ENCODE data around the gene GRAMD4. TPM values are rescaled to one million over a fixed set of nuclear protein-coding genes. Genes with fewer than 3 reads are reported as not detected.
A peak's percentile ranks its signal among the peaks of the same experiment; 100 is the strongest.
"Not testable (repeated sequence)": the region's sequence is repeated elsewhere in the genome, so short reads cannot be mapped to it uniquely, and the experiment has no call there.

The GRAMD4 gene
- polyA plus RNA-seq, 4 donors = 30.5 to 64.9 (median 40.9) TPM

GRCh38 chr22:46638601-46639431 lies 18.6 kb downstream of the GRAMD4 start:
- Histone ChIP-seq H3K27me3 (ENCODE audit: control insufficient read depth in 3 of 3, insufficient read depth in 3 of 3, low read length in 3 of 3) (no peaks in the 10 kb centered on the region), H3K36me3 (ENCODE audit: control insufficient read depth in 3 of 3, insufficient read depth in 2 of 3, low read depth in 1 of 3, low read length in 3 of 3) (peaks cover 0 to 61% (median 2%) of the 10 kb centered on the region in 3 donors), H3K4me1 (ENCODE audit: control insufficient read depth in 3 of 3, insufficient read depth in 2 of 3, low read depth in 1 of 3, low read length in 2 of 3) (peaks cover 7 to 40% (median 11%) of the 10 kb centered on the region in 3 donors), H3K4me3 (ENCODE audit: low read depth in 1 of 3, low read length in 3 of 3) (no peak overlapping the region), H3K27ac (ENCODE audit: low read depth in 1 of 3, low read length in 2 of 3) (peak overlapping the region in 2 of 3 donors; percentile 54 to 74), H3K9me3 (ENCODE audit: control insufficient read depth in 2 of 2, insufficient read depth in 1 of 2, low read depth in 1 of 2, low read length in 1 of 2) (no peaks in the 10 kb centered on the region)
- DNase-seq = peak; percentile 72 to 94
- no peak for FAIRE-seq
- WGBS, 3 donors = 68 to 71% (median 70%) methylated on average over 18 of the region's 18 CpGs

- no peak for FAIRE-seq
- Histone ChIP-seq H3K4me1 (ENCODE audit: control insufficient read depth in 3 of 3, insufficient read depth in 2 of 3, low read depth in 1 of 3, low read length in 2 of 3) (peaks cover 7 to 39% (median 11%) of the 10 kb centered on the region in 3 donors), H3K27me3 (ENCODE audit: control insufficient read depth in 3 of 3, insufficient read depth in 3 of 3, low read length in 3 of 3) (no peaks in the 10 kb centered on the region), H3K36me3 (ENCODE audit: control insufficient read depth in 3 of 3, insufficient read depth in 2 of 3, low read depth in 1 of 3, low read length in 3 of 3) (peaks cover 0 to 56% (median 2%) of the 10 kb centered on the region in 3 donors), H3K4me3 (ENCODE audit: low read depth in 1 of 3, low read length in 3 of 3) (no peak overlapping the region), H3K9me3 (ENCODE audit: control insufficient read depth in 2 of 2, insufficient read depth in 1 of 2, low read depth in 1 of 2, low read length in 1 of 2) (no peaks in the 10 kb centered on the region), H3K27ac (ENCODE audit: low read depth in 1 of 3, low read length in 2 of 3) (peak overlapping the region in 1 of 3 donors; percentile 50)
- DNase-seq = no peak
- 89 to 94% (median 92%) methylated on average over 11 of the region's 11 CpGs for WGBS, 3 donors
Measured at GRCh38 chr22:46639843-46640242, 19.7 kb downstream of the GRAMD4 start.

GRCh38 chr22:46640293-46641055 lies 20.3 kb downstream of the GRAMD4 start:
- peak overlapping the region in 1 of 3 donors; percentile 50 for H3K27ac ChIP-seq (ENCODE audit: low read depth in 1 of 3, low read length in 2 of 3)
- FAIRE-seq (no peak), DNase-seq (no peak)
- H3K4me3 ChIP-seq (ENCODE audit: low read depth in 1 of 3, low read length in 3 of 3) = no peak overlapping the region
- H3K4me1 ChIP-seq (ENCODE audit: control insufficient read depth in 3 of 3, insufficient read depth in 2 of 3, low read depth in 1 of 3, low read length in 2 of 3) = peaks cover 7 to 43% (median 17%) of the 10 kb centered on the region in 3 donors
- H3K27me3 ChIP-seq (ENCODE audit: control insufficient read depth in 3 of 3, insufficient read depth in 3 of 3, low read length in 3 of 3) = no peaks in the 10 kb centered on the region
- no peaks in the 10 kb centered on the region for H3K9me3 ChIP-seq (ENCODE audit: control insufficient read depth in 2 of 2, insufficient read depth in 1 of 2, low read depth in 1 of 2, low read length in 1 of 2)
- WGBS, 3 donors = 69 to 86% (median 85%) methylated on average over 24 of the region's 24 CpGs
- peaks cover 0 to 60% (median 2%) of the 10 kb centered on the region in 3 donors for H3K36me3 ChIP-seq (ENCODE audit: control insufficient read depth in 3 of 3, insufficient read depth in 2 of 3, low read depth in 1 of 3, low read length in 3 of 3)

- DNase-seq (no peak), FAIRE-seq (no peak)
- Histone ChIP-seq H3K9me3 (ENCODE audit: control insufficient read depth in 2 of 2, insufficient read depth in 1 of 2, low read depth in 1 of 2, low read length in 1 of 2) (peaks cover 0 to 1% of the 10 kb centered on the region in 2 donors), H3K27ac (ENCODE audit: low read depth in 1 of 3, low read length in 2 of 3) (peak overlapping the region in 1 of 3 donors; percentile 29), H3K4me1 (ENCODE audit: control insufficient read depth in 3 of 3, insufficient read depth in 2 of 3, low read depth in 1 of 3, low read length in 2 of 3) (peaks cover 13 to 52% (median 21%) of the 10 kb centered on the region in 3 donors), H3K36me3 (ENCODE audit: control insufficient read depth in 3 of 3, insufficient read depth in 2 of 3, low read depth in 1 of 3, low read length in 3 of 3) (peaks cover 0 to 58% (median 2%) of the 10 kb centered on the region in 3 donors), H3K27me3 (ENCODE audit: control insufficient read depth in 3 of 3, insufficient read depth in 3 of 3, low read length in 3 of 3) (no peaks in the 10 kb centered on the region), H3K4me3 (ENCODE audit: low read depth in 1 of 3, low read length in 3 of 3) (no peak overlapping the region)
- WGBS, 3 donors = 73 to 90% (median 85%) methylated on average over 7 of the region's 7 CpGs
Measured at GRCh38 chr22:46641811-46642266, 21.7 kb downstream of the GRAMD4 start.

GRCh38 chr22:46642840-46643480 lies 22.8 kb downstream of the GRAMD4 start:
- FAIRE-seq; DNase-seq; H3K27me3 ChIP-seq (ENCODE audit: control insufficient read depth in 3 of 3, insufficient read depth in 3 of 3, low read length in 3 of 3); H3K27ac ChIP-seq (ENCODE audit: low read depth in 1 of 3, low read length in 2 of 3); H3K4me3 ChIP-seq (ENCODE audit: low read depth in 1 of 3, low read length in 3 of 3): not testable (repeated sequence)
- H3K9me3 ChIP-seq (ENCODE audit: control insufficient read depth in 2 of 2, insufficient read depth in 1 of 2, low read depth in 1 of 2, low read length in 1 of 2) = peaks cover 0 to 13% of the 10 kb centered on the region in 2 donors
- WGBS, 3 donors = 90 to 95% (median 91%) methylated on average over 5 of the region's 5 CpGs
- peaks cover 9 to 57% (median 22%) of the 10 kb centered on the region in 3 donors for H3K4me1 ChIP-seq (ENCODE audit: control insufficient read depth in 3 of 3, insufficient read depth in 2 of 3, low read depth in 1 of 3, low read length in 2 of 3)
- H3K36me3 ChIP-seq (ENCODE audit: control insufficient read depth in 3 of 3, insufficient read depth in 2 of 3, low read depth in 1 of 3, low read length in 3 of 3) = peaks cover 0 to 59% (median 2%) of the 10 kb centered on the region in 3 donors

GRCh38 chr22:46646531-46647215 lies 26.5 kb downstream of the GRAMD4 start:
- Histone ChIP-seq H3K4me1 (ENCODE audit: control insufficient read depth in 3 of 3, insufficient read depth in 2 of 3, low read depth in 1 of 3, low read length in 2 of 3) (peaks cover 15 to 48% (median 18%) of the 10 kb centered on the region in 3 donors), H3K9me3 (ENCODE audit: control insufficient read depth in 2 of 2, insufficient read depth in 1 of 2, low read depth in 1 of 2, low read length in 1 of 2) (peaks cover 0 to 13% of the 10 kb centered on the region in 2 donors), H3K4me3 (ENCODE audit: low read depth in 1 of 3, low read length in 3 of 3) (no peak overlapping the region), H3K27ac (ENCODE audit: low read depth in 1 of 3, low read length in 2 of 3) (peak overlapping the region; percentile 73 to 88 (median 82)), H3K27me3 (ENCODE audit: control insufficient read depth in 3 of 3, insufficient read depth in 3 of 3, low read length in 3 of 3) (no peaks in the 10 kb centered on the region), H3K36me3 (ENCODE audit: control insufficient read depth in 3 of 3, insufficient read depth in 2 of 3, low read depth in 1 of 3, low read length in 3 of 3) (peaks cover 0 to 52% (median 0%) of the 10 kb centered on the region in 3 donors)
- WGBS, 3 donors = 11 to 65% (median 38%) methylated on average over 10 of the region's 10 CpGs
- no peak for FAIRE-seq
- DNase-seq = peak; percentile 88 to 97

- H3K27me3 ChIP-seq (ENCODE audit: control insufficient read depth in 3 of 3, insufficient read depth in 3 of 3, low read length in 3 of 3); H3K4me3 ChIP-seq (ENCODE audit: low read depth in 1 of 3, low read length in 3 of 3); DNase-seq; FAIRE-seq; H3K27ac ChIP-seq (ENCODE audit: low read depth in 1 of 3, low read length in 2 of 3): not testable (repeated sequence)
- peaks cover 0 to 54% (median 0%) of the 10 kb centered on the region in 3 donors for H3K36me3 ChIP-seq (ENCODE audit: control insufficient read depth in 3 of 3, insufficient read depth in 2 of 3, low read depth in 1 of 3, low read length in 3 of 3)
- H3K9me3 ChIP-seq (ENCODE audit: control insufficient read depth in 2 of 2, insufficient read depth in 1 of 2, low read depth in 1 of 2, low read length in 1 of 2) = peaks cover 0 to 13% of the 10 kb centered on the region in 2 donors
- WGBS, 3 donors = 92 to 98% (median 96%) methylated on average over 2 of the region's 2 CpGs
- H3K4me1 ChIP-seq (ENCODE audit: control insufficient read depth in 3 of 3, insufficient read depth in 2 of 3, low read depth in 1 of 3, low read length in 2 of 3) = peaks cover 22 to 64% (median 24%) of the 10 kb centered on the region in 3 donors
Measured at GRCh38 chr22:46648225-46648820, 28.1 kb downstream of the GRAMD4 start.

Data from small intestine (tissue), 7 donors.